ENCODE data around the gene CSNK1G2.
A peak's percentile ranks its signal among the peaks of the same experiment; 100 is the strongest.

Gene CSNK1G2

DNA sequence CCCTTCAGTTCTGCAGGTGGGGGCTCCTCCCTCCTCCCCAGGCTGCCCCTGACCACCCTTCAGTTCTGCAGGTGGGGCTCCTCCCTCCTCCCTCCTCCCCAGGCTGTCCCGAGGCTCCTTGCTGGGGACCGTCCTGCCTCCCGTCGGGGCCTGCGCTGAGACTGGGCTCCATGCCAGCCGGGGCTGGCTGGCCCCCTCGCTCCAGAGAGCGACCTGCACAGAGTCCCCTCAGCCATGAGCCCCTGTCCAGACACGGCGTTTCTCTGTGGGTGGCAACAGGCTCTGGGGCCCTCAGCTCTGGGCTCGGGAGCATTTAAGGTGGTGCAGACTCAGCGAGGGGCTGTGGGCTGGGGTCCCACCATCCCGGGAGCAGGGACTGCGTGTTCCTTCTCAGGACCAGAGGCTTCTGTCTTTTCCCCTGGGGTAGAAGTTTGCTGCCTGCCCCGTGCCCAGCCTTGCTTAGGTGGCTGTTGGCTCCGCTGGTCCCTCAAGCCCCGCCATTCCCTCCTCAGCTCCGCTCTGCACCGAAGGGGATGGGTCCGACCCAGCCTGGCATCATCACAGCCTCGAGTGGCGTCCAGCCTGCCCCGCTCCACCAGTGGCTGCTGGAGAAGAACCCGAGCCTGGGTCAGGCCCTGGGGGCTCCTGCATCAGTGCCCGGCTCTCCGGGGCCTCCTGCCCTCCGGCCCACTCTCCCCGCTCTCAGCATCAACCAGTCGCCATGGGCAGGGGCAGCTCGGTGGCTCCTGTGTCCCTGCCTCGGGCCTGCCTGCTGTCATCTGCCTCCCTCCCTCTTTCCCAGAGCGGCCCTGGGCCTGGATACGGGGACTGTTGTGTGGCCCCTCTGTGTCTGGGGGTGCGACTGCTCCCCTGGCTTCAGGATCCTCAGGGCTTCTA is 27.6 kb downstream of the CSNK1G2 start:
- Histone ChIP-seq H3K9ac (ENCODE audit: low read length) (no peak overlapping the region), H2AFZ (ENCODE audit: low read depth, low read length) (no peak overlapping the region), H2AK5ac (ENCODE audit: low read length, severe bottlenecking) (no peak overlapping the region), H3K27ac (ENCODE audit: low read length, poor library complexity, severe bottlenecking) (no peak overlapping the region), H2BK12ac (ENCODE audit: low read length in 2 of 2) (no peak overlapping the region), H3K23ac (ENCODE audit: low read length in 2 of 2) (no peak overlapping the region), H2BK5ac (ENCODE audit: low read depth, low read length, poor library complexity, severe bottlenecking) (no peak overlapping the region), H3K4me3 (ENCODE audit: insufficient read depth in 1 of 2, low read depth in 1 of 2, low read length in 2 of 2) (no peak overlapping the region), H4K91ac (ENCODE audit: low read length) (no peak overlapping the region), H3K14ac (ENCODE audit: low read length in 2 of 2) (no peak overlapping the region), H3K4me1 (ENCODE audit: control insufficient read depth, insufficient read depth, low read depth, low read length) (peaks cover 39% of the 10 kb centered on the region), H3K27me3 (ENCODE audit: control insufficient read depth in 1 of 2, insufficient read depth in 1 of 2, low read length in 2 of 2) (no peaks in the 10 kb centered on the region), H3K79me1 (replicated peaks; ENCODE audit: low read length, poor library complexity, severe bottlenecking) (peaks cover 31% of the 10 kb centered on the region), H4K8ac (ENCODE audit: low read length) (no peak overlapping the region), H3K9me3 (ENCODE audit: control insufficient read depth, low read length) (no peaks in the 10 kb centered on the region), H3K18ac (ENCODE audit: low read depth in 1 of 2, low read length in 2 of 2) (no peak overlapping the region), H2BK120ac (ENCODE audit: low read depth, low read length) (no peak overlapping the region), H3K4me2 (ENCODE audit: low read length, poor library complexity, severe bottlenecking) (peak overlapping the region; percentile 2), H3K4ac (ENCODE audit: low read depth in 1 of 2, low read length in 2 of 2) (no peak overlapping the region), H2BK15ac (ENCODE audit: low read depth, poor library complexity, severe bottlenecking) (no peak overlapping the region), H3K36me3 (ENCODE audit: control insufficient read depth in 1 of 2, insufficient read depth in 2 of 2, low read depth in 1 of 2, low read length in 2 of 2) (peaks cover 6 to 54% of the 10 kb centered on the region in 2 experiments)
- no peak for DNase-seq
- WGBS: 93% methylated on average over 34 of the region's 34 CpGs

DNA sequence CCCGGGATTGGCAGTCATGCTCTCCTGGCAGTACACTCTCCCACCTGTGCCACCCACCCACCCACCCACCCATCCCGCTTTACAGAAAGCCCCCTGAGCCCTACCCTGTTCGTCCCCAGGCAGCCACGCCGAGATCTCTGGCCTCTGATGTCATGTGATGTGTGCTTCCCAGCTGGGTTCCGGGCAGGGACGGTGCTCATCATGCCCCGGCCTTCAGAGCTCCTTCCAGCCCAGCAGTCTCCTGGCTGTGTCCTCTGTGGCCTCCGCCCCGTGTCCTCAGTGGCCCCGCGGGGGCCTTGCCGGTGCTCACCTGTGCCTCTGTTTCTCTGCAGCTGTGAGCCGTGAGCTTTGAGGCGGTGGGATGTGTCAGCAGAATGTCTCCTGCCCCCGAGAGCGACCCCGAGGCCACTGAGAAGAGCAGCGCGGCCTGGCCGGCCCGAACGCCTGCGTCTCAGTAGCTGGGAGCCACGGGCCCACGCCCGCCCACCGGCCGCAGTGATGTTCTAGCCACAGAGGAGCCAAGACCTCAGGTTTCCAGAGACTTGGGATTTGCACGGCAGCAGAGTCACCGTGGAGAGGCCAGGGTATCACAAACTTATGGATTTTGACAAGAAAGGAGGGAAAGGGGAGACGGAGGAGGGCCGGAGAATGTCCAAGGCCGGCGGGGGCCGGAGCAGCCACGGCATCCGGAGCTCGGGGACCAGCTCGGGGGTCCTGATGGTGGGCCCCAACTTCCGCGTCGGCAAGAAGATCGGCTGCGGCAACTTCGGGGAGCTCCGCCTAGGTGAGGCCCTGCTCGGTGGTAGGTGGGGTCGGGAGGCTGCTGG is 28.4 kb downstream of the CSNK1G2 start:
- Histone ChIP-seq H3K4ac (ENCODE audit: low read depth in 1 of 2, low read length in 2 of 2) (no peak overlapping the region), H3K27ac (ENCODE audit: low read length, poor library complexity, severe bottlenecking) (no peak overlapping the region), H2AFZ (ENCODE audit: low read depth, low read length) (no peak overlapping the region), H3K18ac (ENCODE audit: low read depth in 1 of 2, low read length in 2 of 2) (no peak overlapping the region), H2BK120ac (ENCODE audit: low read depth, low read length) (no peak overlapping the region), H3K79me1 (replicated peaks; ENCODE audit: low read length, poor library complexity, severe bottlenecking) (peaks cover 33% of the 10 kb centered on the region), H3K27me3 (ENCODE audit: control insufficient read depth in 1 of 2, insufficient read depth in 1 of 2, low read length in 2 of 2) (no peaks in the 10 kb centered on the region), H3K4me3 (ENCODE audit: insufficient read depth in 1 of 2, low read depth in 1 of 2, low read length in 2 of 2) (no peak overlapping the region), H3K23ac (ENCODE audit: low read length in 2 of 2) (no peak overlapping the region), H2BK12ac (ENCODE audit: low read length in 2 of 2) (no peak overlapping the region), H2AK5ac (ENCODE audit: low read length, severe bottlenecking) (peak overlapping the region; percentile 42), H3K4me1 (ENCODE audit: control insufficient read depth, insufficient read depth, low read depth, low read length) (peaks cover 43% of the 10 kb centered on the region), H2BK5ac (ENCODE audit: low read depth, low read length, poor library complexity, severe bottlenecking) (no peak overlapping the region), H4K91ac (ENCODE audit: low read length) (no peak overlapping the region), H3K14ac (ENCODE audit: low read length in 2 of 2) (no peak overlapping the region), H2BK15ac (ENCODE audit: low read depth, poor library complexity, severe bottlenecking) (no peak overlapping the region), H4K8ac (ENCODE audit: low read length) (no peak overlapping the region), H3K36me3 (ENCODE audit: control insufficient read depth in 1 of 2, insufficient read depth in 2 of 2, low read depth in 1 of 2, low read length in 2 of 2) (peaks cover 4 to 59% of the 10 kb centered on the region in 2 experiments), H3K4me2 (ENCODE audit: low read length, poor library complexity, severe bottlenecking) (no peak overlapping the region), H3K9me3 (ENCODE audit: control insufficient read depth, low read length) (no peaks in the 10 kb centered on the region), H3K9ac (ENCODE audit: low read length) (no peak overlapping the region)
- no peak for DNase-seq
- WGBS: 95% methylated on average over 49 of the region's 49 CpGs

DNA sequence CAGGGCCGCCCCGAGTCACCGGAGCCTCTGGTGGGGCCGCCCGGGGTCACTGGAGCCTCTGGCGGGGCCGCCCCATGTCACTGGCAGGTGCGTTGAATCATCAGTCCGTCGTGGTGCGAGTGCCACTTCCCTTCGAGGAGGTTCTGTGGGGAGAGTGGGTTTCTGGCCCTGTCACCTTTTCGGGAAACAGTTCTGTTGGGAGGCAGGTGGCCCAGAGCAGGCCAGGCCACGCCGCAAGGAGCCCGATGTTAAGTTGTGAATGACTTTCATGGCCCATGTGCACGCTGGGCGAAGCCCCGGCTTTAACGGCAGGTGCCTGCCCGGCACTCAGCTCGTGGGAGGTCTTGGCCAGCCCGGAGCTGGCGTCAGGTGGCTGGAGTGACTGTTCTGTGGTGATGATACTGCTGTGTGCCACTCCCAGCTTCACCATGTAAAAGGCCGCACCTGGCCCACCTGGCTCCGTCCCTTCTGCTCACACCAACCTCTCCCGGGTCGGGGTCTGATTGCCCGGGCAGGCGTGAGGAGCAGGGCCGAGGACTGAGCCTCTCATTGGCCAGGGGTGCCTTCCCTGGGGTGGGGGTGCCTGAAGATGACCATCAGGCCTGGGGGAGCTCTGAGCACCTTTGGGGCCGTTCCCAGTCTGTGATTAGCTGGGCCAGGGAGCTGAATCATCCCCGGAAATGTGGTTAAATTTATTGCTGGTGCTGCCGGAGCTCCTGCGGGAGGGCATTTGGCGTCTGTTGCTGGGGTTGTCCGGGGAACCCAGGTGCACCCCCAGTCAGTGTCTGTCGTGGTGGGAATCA is 29.2 kb downstream of the CSNK1G2 start:
- Histone ChIP-seq H4K8ac (ENCODE audit: low read length) (no peak overlapping the region), H3K79me1 (replicated peaks; ENCODE audit: low read length, poor library complexity, severe bottlenecking) (peaks cover 37% of the 10 kb centered on the region), H2BK12ac (ENCODE audit: low read length in 2 of 2) (no peak overlapping the region), H3K27ac (ENCODE audit: low read length, poor library complexity, severe bottlenecking) (no peak overlapping the region), H2BK15ac (ENCODE audit: low read depth, poor library complexity, severe bottlenecking) (no peak overlapping the region), H3K4me2 (ENCODE audit: low read length, poor library complexity, severe bottlenecking) (no peak overlapping the region), H3K36me3 (ENCODE audit: control insufficient read depth in 1 of 2, insufficient read depth in 2 of 2, low read depth in 1 of 2, low read length in 2 of 2) (peaks cover 6 to 67% of the 10 kb centered on the region in 2 experiments), H3K27me3 (ENCODE audit: control insufficient read depth in 1 of 2, insufficient read depth in 1 of 2, low read length in 2 of 2) (no peaks in the 10 kb centered on the region), H2AFZ (ENCODE audit: low read depth, low read length) (no peak overlapping the region), H3K4me3 (ENCODE audit: insufficient read depth in 1 of 2, low read depth in 1 of 2, low read length in 2 of 2) (no peak overlapping the region), H3K4me1 (ENCODE audit: control insufficient read depth, insufficient read depth, low read depth, low read length) (peaks cover 44% of the 10 kb centered on the region), H3K14ac (ENCODE audit: low read length in 2 of 2) (no peak overlapping the region), H3K9me3 (ENCODE audit: control insufficient read depth, low read length) (no peaks in the 10 kb centered on the region), H4K91ac (ENCODE audit: low read length) (no peak overlapping the region), H2AK5ac (ENCODE audit: low read length, severe bottlenecking) (peak overlapping the region; percentile 25), H3K9ac (ENCODE audit: low read length) (no peak overlapping the region), H2BK120ac (ENCODE audit: low read depth, low read length) (no peak overlapping the region), H3K18ac (ENCODE audit: low read depth in 1 of 2, low read length in 2 of 2) (no peak overlapping the region), H2BK5ac (ENCODE audit: low read depth, low read length, poor library complexity, severe bottlenecking) (no peak overlapping the region), H3K4ac (ENCODE audit: low read depth in 1 of 2, low read length in 2 of 2) (no peak overlapping the region), H3K23ac (ENCODE audit: low read length in 2 of 2) (peak overlapping the region in 1 of 2 experiments; percentile 53)
- DNase-seq: no peak
- WGBS: 96% methylated on average over 38 of the region's 38 CpGs

All from mesenchymal stem cell (in vitro differentiated cells and primary cell).